Kidney (tissue), 14 donors: ENCODE data around the gene GOLGA6A. TPM values are rescaled to one million over a fixed set of nuclear protein-coding genes. Genes with fewer than 3 reads are reported as not detected.

Source experiments
- DNase-seq, 5 donors: peaks; one replicate each; pipeline ENCODE4 v3.0.0-alpha.2; 2013 to 2020
- FAIRE-seq: peaks from 2 replicates; lab custom pipeline; 2012; peaks lifted over from hg19 to GRCh38; lab: Jason Lieb, UNC
- H3K27ac ChIP-seq, 2 donors: one replicate each; pipeline ENCODE4 v1.7.0; 2013; ENCODE audit warnings: low read depth in 2 of 2, low read length in 2 of 2, inconsistent platforms in 1 of 2
- H3K27me3 ChIP-seq: one replicate; pipeline ENCODE4 v1.7.1; 2013; ENCODE audit warnings: low read length, inconsistent platforms; ENCODE audit not compliant: control insufficient read depth, insufficient read depth
- H3K36me3 ChIP-seq, 3 donors: one replicate each; pipeline versions ENCODE4 v1.7.0 to v1.7.1; 2013; ENCODE audit warnings: low read length in 3 of 3, control low read depth in 1 of 3, inconsistent platforms in 1 of 3; ENCODE audit not compliant: insufficient read depth in 3 of 3, control insufficient read depth in 2 of 3
- H3K4me1 ChIP-seq, 3 donors: one replicate each; pipeline versions ENCODE4 v1.7.0 to v1.7.1; 2013; ENCODE audit warnings: low read length in 3 of 3, inconsistent platforms in 1 of 3, low read depth in 1 of 3; ENCODE audit not compliant: control insufficient read depth in 2 of 3, insufficient read depth in 2 of 3
- H3K4me3 ChIP-seq, 3 donors: one replicate each; pipeline versions ENCODE4 v1.7.0 to v1.8.1; 2013; ENCODE audit warnings: low read length in 3 of 3, control low read depth in 1 of 3, inconsistent platforms in 1 of 3
- H3K9ac ChIP-seq, 3 donors: one replicate each; pipeline versions ENCODE4 v1.7.0 to v1.7.1; 2013; ENCODE audit warnings: low read length in 3 of 3, control low read depth in 1 of 3, inconsistent platforms in 1 of 3
- H3K9me3 ChIP-seq, 3 donors: one replicate each; pipeline versions ENCODE4 v1.7.0 to v1.7.1; 2013; ENCODE audit warnings: low read length in 3 of 3, control low read depth in 1 of 3, inconsistent platforms in 1 of 3; ENCODE audit not compliant: control insufficient read depth in 2 of 3, insufficient read depth in 1 of 3
- intact Hi-C: fragments of 100-400 bp; cut with DNase I; formaldehyde crosslinking; loops from one replicate; pipeline ENCODE4 v1.11.1; 2022
- polyA plus RNA-seq: library from polyadenylated mRNA; stranded (reverse); fragments of 350-450 nt; fragmentation: Illumina TruSeq; extraction: RNeasy Lipid Tissue Mini Kit (QIAGEN cat#74804); gene quantifications from one replicate; pipeline ENCODE4 v1.2.3, GENCODE V29; 2014; ENCODE audit warnings: low read depth, low replicate concordance; ENCODE audit not compliant: insufficient read depth
- total RNA-seq: library from RNA; stranded (reverse); fragmentation: NEBNext Ultra II Directional; extraction: Animal tissue kit (Norgen Biotek cat#: 25700); gene quantifications from one replicate; pipeline ENCODE4 v1.2.1, GENCODE V29; 2021
- TF ChIP-seq, protein P1 (sequence below): IDR thresholded peaks from 3 replicates; pipeline ENCODE4 v1.5.1; 2012; ENCODE audit warnings: mild to moderate bottlenecking, moderate library complexity, borderline replicate concordance; ENCODE audit not compliant: insufficient read depth; ENCODE audit errors: extremely low read depth
- donor health status: control.
- donor health status: control.
- donor health status: control.
- donor health status: control.
- donor health status: control.
- donor health status: DM: yes; HTN: yes; CAD: no.
- donor health status: Normal renal cell carcinoma (clear cell type).

The GOLGA6A gene
- total and polyA plus RNA-seq, 2 donors from 2014 or later = 0.06 TPM; not detected in 1

- DNase-seq (no peak), FAIRE-seq (no peak)
- Histone ChIP-seq H3K9me3 (no peaks in the 10 kb centered on the region), H3K4me1 (peaks cover 0 to 2% (median 0%) of the 10 kb centered on the region in 3 donors), H3K4me3 (no peak overlapping the region), H3K9ac (no peak overlapping the region), H3K36me3 (no peaks in the 10 kb centered on the region), H3K27me3 (no peaks in the 10 kb centered on the region), H3K27ac (no peak overlapping the region)
- TF ChIP-seq, protein P1, sequence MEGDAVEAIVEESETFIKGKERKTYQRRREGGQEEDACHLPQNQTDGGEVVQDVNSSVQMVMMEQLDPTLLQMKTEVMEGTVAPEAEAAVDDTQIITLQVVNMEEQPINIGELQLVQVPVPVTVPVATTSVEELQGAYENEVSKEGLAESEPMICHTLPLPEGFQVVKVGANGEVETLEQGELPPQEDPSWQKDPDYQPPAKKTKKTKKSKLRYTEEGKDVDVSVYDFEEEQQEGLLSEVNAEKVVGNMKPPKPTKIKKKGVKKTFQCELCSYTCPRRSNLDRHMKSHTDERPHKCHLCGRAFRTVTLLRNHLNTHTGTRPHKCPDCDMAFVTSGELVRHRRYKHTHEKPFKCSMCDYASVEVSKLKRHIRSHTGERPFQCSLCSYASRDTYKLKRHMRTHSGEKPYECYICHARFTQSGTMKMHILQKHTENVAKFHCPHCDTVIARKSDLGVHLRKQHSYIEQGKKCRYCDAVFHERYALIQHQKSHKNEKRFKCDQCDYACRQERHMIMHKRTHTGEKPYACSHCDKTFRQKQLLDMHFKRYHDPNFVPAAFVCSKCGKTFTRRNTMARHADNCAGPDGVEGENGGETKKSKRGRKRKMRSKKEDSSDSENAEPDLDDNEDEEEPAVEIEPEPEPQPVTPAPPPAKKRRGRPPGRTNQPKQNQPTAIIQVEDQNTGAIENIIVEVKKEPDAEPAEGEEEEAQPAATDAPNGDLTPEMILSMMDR = no peak
- intact Hi-C loops = loop anchor here (5.0 kb wide), 1 partner anchor 190 kb away; no protein-coding TSS in a partner anchor
Observed at GRCh38 chr15:74122403-74123130, 40.2 kb upstream of the GOLGA6A start.

- H3K36me3 ChIP-seq = no peaks in the 10 kb centered on the region
- H3K27me3 ChIP-seq = no peaks in the 10 kb centered on the region
- TF ChIP-seq, protein P1 = no peak
- DNase-seq = no peak
- no peak overlapping the region for H3K9ac ChIP-seq
- no peaks in the 10 kb centered on the region for H3K4me1 ChIP-seq
- FAIRE-seq = no peak
- H3K27ac ChIP-seq = no peak overlapping the region
- intact Hi-C loops = loop anchor here (5.0 kb wide), 1 partner anchor 190 kb away; no protein-coding TSS in a partner anchor
- no peak overlapping the region for H3K4me3 ChIP-seq
- H3K9me3 ChIP-seq = no peaks in the 10 kb centered on the region
Observed at GRCh38 chr15:74121858-74122257, 39.5 kb upstream of the GOLGA6A start.

GRCh38 chr15:74121039-74121438 lies 38.7 kb upstream of the GOLGA6A start:
- H3K27me3 ChIP-seq = no peaks in the 10 kb centered on the region
- no peaks in the 10 kb centered on the region for H3K36me3 ChIP-seq
- no peaks in the 10 kb centered on the region for H3K9me3 ChIP-seq
- no peak for FAIRE-seq
- TF ChIP-seq, protein P1 = no peak
- H3K27ac ChIP-seq = no peak overlapping the region
- H3K4me3 ChIP-seq = no peak overlapping the region
- H3K4me1 ChIP-seq = no peaks in the 10 kb centered on the region
- peak in 3 of 5 donors; percentile 30 to 40 (median 39) for DNase-seq
- H3K9ac ChIP-seq = no peak overlapping the region
- intact Hi-C loops = loop anchor here (5.0 kb wide), 1 partner anchor 191 kb away; no protein-coding TSS in a partner anchor
